HG02970 (cell line): ENCODE results near the gene CACNB4.
"Not testable (repeated sequence)": the region's sequence is repeated elsewhere in the genome, so short reads cannot be mapped to it uniquely, and the experiment has no call there.

ENCODE experiments used
- ATAC-seq: cut with Tn5 transposase; IDR thresholded peaks from one replicate; pipeline ENCODE4 v1.9.1; 2021; ENCODE audit warnings: mild to moderate bottlenecking, moderate library complexity, moderate number of reproducible peaks; ENCODE audit not compliant: unreplicated experiment, low FRiP score

Gene CACNB4

GRCh38 chr2:152098496-152099366 is at the start of gene CACNB4:
TSS of gene CACNB4 (minus strand) at chr2:152099044.
- no peak for ATAC-seq

- no peak for ATAC-seq
Measured at GRCh38 chr2:152134488-152135280, 35.8 kb upstream of the CACNB4 start.

- ATAC-seq, result no peak
Measured at GRCh38 chr2:152132306-152132705, 33.5 kb upstream of the CACNB4 start.

GRCh38 chr2:152127628-152128027 is 28.8 kb upstream of the CACNB4 start:
- no peak for ATAC-seq

- no peak for ATAC-seq
Measured at GRCh38 chr2:152126664-152127063, 27.8 kb upstream of the CACNB4 start.

- no peak for ATAC-seq
Measured at GRCh38 chr2:152122161-152122560, 23.3 kb upstream of the CACNB4 start.

GRCh38 chr2:152120430-152120829 is 21.6 kb upstream of the CACNB4 start:
- no peak for ATAC-seq

GRCh38 chr2:152115952-152116351 is 17.1 kb upstream of the CACNB4 start:
- no peak for ATAC-seq

- no peak for ATAC-seq
Measured at GRCh38 chr2:152114366-152114765, 15.5 kb upstream of the CACNB4 start.

GRCh38 chr2:152107140-152107539 is 8.3 kb upstream of the CACNB4 start:
- not testable (repeated sequence) for ATAC-seq

GRCh38 chr2:152106464-152106863 is 7.6 kb upstream of the CACNB4 start:
- no peak for ATAC-seq

GRCh38 chr2:152103271-152103670 is 4.4 kb upstream of the CACNB4 start:
- no peak for ATAC-seq

- ATAC-seq, result no peak
Measured at GRCh38 chr2:152100961-152101360, 2.1 kb upstream of the CACNB4 start.

GRCh38 chr2:152099367-152100050 is 665 bp upstream of the CACNB4 start:
- no peak for ATAC-seq

- ATAC-seq, result no peak
Measured at GRCh38 chr2:152097801-152098495, 896 bp downstream of the CACNB4 start.

GRCh38 chr2:152097290-152097800 is 1.5 kb downstream of the CACNB4 start:
- no peak for ATAC-seq

- ATAC-seq, result no peak
Measured at GRCh38 chr2:152095146-152095545, 3.7 kb downstream of the CACNB4 start.

GRCh38 chr2:152094014-152094413 is 4.8 kb downstream of the CACNB4 start:
- ATAC-seq, result no peak

- no peak for ATAC-seq
Measured at GRCh38 chr2:152093464-152093863, 5.4 kb downstream of the CACNB4 start.

GRCh38 chr2:152092095-152092494 is 6.7 kb downstream of the CACNB4 start:
- no peak for ATAC-seq
